GM23338 (cell line): Measurements from ENCODE around the gene USP46. TPM values are rescaled to one million over a fixed set of nuclear protein-coding genes. Genes with fewer than 3 reads are reported as not detected.
A peak's percentile ranks its signal among the peaks of the same experiment; 100 is the strongest.

Source experiments
- ATAC-seq: fragments of 200-7000 bp; cut with Tn5 transposase; 3 replicates; pipeline ENCODE4 v1.9.1; 2020
- DNase-seq: peaks from one replicate; pipeline ENCODE4 v3.0.0-alpha.2; 2015; ENCODE audit warnings: low spot score
- H2AFZ ChIP-seq: fragments of 200-600 bp; sonication (generic); 2 replicates; pipeline ENCODE4 v1.8.0; 2016; ENCODE audit warnings: antibody characterized with exemption, mild to moderate bottlenecking, moderate library complexity
- H3F3A ChIP-seq: fragments of 200-600 bp; sonication (generic); replicated peaks from 2 replicates; pipeline ENCODE4 v1.8.0; 2017; ENCODE audit warnings: antibody characterized with exemption, mixed run types, low read depth
- H3K27ac ChIP-seq: fragments of 200-600 bp; sonication (generic); 2 replicates; pipeline ENCODE4 v1.6.1; 2016; ENCODE audit warnings: low read depth
- H3K27me3 ChIP-seq: fragments of 200-600 bp; sonication (generic); 2 replicates; pipeline ENCODE4 v1.8.0; 2016; ENCODE audit warnings: mild to moderate bottlenecking, mixed run types, moderate library complexity; ENCODE audit not compliant: insufficient read depth
- H3K36me3 ChIP-seq: fragments of 200-600 bp; sonication (generic); 2 replicates; pipeline ENCODE4 v1.8.0; 2016; ENCODE audit warnings: mild to moderate bottlenecking; ENCODE audit not compliant: insufficient read depth
- H3K4me1 ChIP-seq: fragments of 200-600 bp; sonication (generic); 2 replicates; pipeline ENCODE4 v1.8.0; 2016; ENCODE audit warnings: mild to moderate bottlenecking, moderate library complexity; ENCODE audit not compliant: insufficient read depth
- H3K4me2 ChIP-seq: fragments of 200-600 bp; sonication (generic); 2 replicates; pipeline ENCODE4 v1.7.1; 2017; ENCODE audit warnings: mixed run types
- H3K4me3 ChIP-seq: fragments of 200-600 bp; sonication (generic); 2 replicates; pipeline ENCODE4 v1.6.1; 2016; ENCODE audit warnings: mixed run types
- H3K79me2 ChIP-seq: fragments of 200-600 bp; sonication (generic); replicated peaks from 2 replicates; pipeline ENCODE4 v1.8.0; 2017; ENCODE audit warnings: mild to moderate bottlenecking; ENCODE audit not compliant: insufficient read depth
- H3K9me2 ChIP-seq: fragments of 200-600 bp; sonication (generic); 2 replicates; pipeline ENCODE4 v1.8.0; 2017; ENCODE audit not compliant: insufficient read depth
- H4K20me1 ChIP-seq: fragments of 200-600 bp; sonication (generic); replicated peaks from 2 replicates; pipeline ENCODE4 v1.8.0; 2017; ENCODE audit warnings: mild to moderate bottlenecking; ENCODE audit not compliant: insufficient read depth
- H3K27ac Mint-ChIP-seq: 2 replicates; pipeline ENCODE4 v1.8.0; 2020; ENCODE audit warnings: inconsistent platforms, mild to moderate bottlenecking, moderate library complexity, mixed read lengths
- H3K27me3 Mint-ChIP-seq: 3 replicates; pipeline ENCODE4 v1.8.0; 2022; ENCODE audit warnings: low read depth, mild to moderate bottlenecking, moderate library complexity, mixed read lengths, inconsistent platforms; ENCODE audit not compliant: insufficient read depth, poor library complexity
- H3K36me3 Mint-ChIP-seq: 3 replicates; pipeline ENCODE4 v1.8.0; 2021; ENCODE audit warnings: low read depth, mild to moderate bottlenecking, inconsistent platforms, moderate library complexity, mixed read lengths
- H3K4me1 Mint-ChIP-seq: 3 replicates; pipeline ENCODE4 v1.8.0; 2020; ENCODE audit warnings: mild to moderate bottlenecking, inconsistent platforms, mixed read lengths
- H3K4me3 Mint-ChIP-seq: 3 replicates; pipeline ENCODE4 v1.8.0; 2021; ENCODE audit warnings: moderate library complexity, mild to moderate bottlenecking, inconsistent platforms, mixed read lengths
- H3K9me3 Mint-ChIP-seq: 3 replicates; pipeline ENCODE4 v1.8.0; 2020; ENCODE audit warnings: moderate library complexity, mild to moderate bottlenecking, inconsistent platforms, mixed read lengths
- CREB1 ChIP-seq: fragments of 250-450 bp; sonication (Bioruptor Pico); IDR thresholded peaks from 2 replicates; pipeline ENCODE4 v1.5.0; 2020; ENCODE audit warnings: low read depth, mild to moderate bottlenecking, moderate library complexity
- EZH2 ChIP-seq: fragments of 200-600 bp; sonication (generic); IDR thresholded peaks from one replicate; pipeline ENCODE4 v1.8.0; 2017; ENCODE audit warnings: antibody characterized with exemption, mild to moderate bottlenecking, low read depth; ENCODE audit not compliant: unreplicated experiment
- EZH2phosphoT487 ChIP-seq: fragments of 200-600 bp; sonication (generic); IDR thresholded peaks from one replicate; pipeline ENCODE4 v1.8.1; 2018; ENCODE audit warnings: antibody characterized with exemption; ENCODE audit not compliant: unreplicated experiment
- JUNB ChIP-seq: IDR thresholded peaks from one replicate; pipeline ENCODE4 v1.6.1; 2016; ENCODE audit warnings: antibody characterized with exemption; ENCODE audit not compliant: unreplicated experiment
- NANOG ChIP-seq: IDR thresholded peaks from 2 replicates; pipeline ENCODE4 v1.6.1; 2016; ENCODE audit warnings: antibody characterized with exemption, borderline replicate concordance
- POLR2AphosphoS5 ChIP-seq: IDR thresholded peaks from 2 replicates; pipeline ENCODE4 v1.6.1; 2016; ENCODE audit warnings: antibody characterized with exemption, low read depth
- STAT1 ChIP-seq: IDR thresholded peaks from one replicate; pipeline ENCODE4 v1.6.1; 2016; ENCODE audit warnings: antibody characterized with exemption; ENCODE audit not compliant: unreplicated experiment
- ZNF114 ChIP-seq: fragments of 250-450 bp; sonication (Bioruptor Pico); IDR thresholded peaks from 2 replicates; pipeline ENCODE4 v1.5.0; 2020; ENCODE audit warnings: mild to moderate bottlenecking, moderate library complexity
- ZNF331 ChIP-seq: fragments of 250-450 bp; sonication (Bioruptor Pico); IDR thresholded peaks from 2 replicates; pipeline ENCODE4 v1.5.0; 2020; ENCODE audit warnings: low read depth, mild to moderate bottlenecking, moderate library complexity
- polyA plus RNA-seq: library from polyadenylated mRNA; unstranded; fragments of >200 nt; fragmentation: Nextera tagmentation; extraction: Ambion mirVana; gene quantifications from 2 replicates; pipeline ENCODE4 v1.2.1, GENCODE V29; 2016
- total RNA-seq: library from RNA; depleted of rRNA; stranded (reverse); fragments of >200 nt; shearing (Covaris generic); gene quantifications from 2 replicates; pipeline ENCODE4 v1.2.3, GENCODE V29; 2014
- TF ChIP-seq, protein P1 (sequence below): IDR thresholded peaks from one replicate; pipeline ENCODE4 v1.6.1; 2018; ENCODE audit warnings: antibody characterized with exemption; ENCODE audit not compliant: unreplicated experiment
- TF ChIP-seq, protein P2 (sequence below): IDR thresholded peaks from 2 replicates; pipeline ENCODE4 v1.6.1; 2016; ENCODE audit warnings: antibody characterized with exemption

Gene USP46
- total and polyA plus RNA-seq, 2 experiments from 2014 or later, result 40.5 to 59.4 TPM

DNA sequence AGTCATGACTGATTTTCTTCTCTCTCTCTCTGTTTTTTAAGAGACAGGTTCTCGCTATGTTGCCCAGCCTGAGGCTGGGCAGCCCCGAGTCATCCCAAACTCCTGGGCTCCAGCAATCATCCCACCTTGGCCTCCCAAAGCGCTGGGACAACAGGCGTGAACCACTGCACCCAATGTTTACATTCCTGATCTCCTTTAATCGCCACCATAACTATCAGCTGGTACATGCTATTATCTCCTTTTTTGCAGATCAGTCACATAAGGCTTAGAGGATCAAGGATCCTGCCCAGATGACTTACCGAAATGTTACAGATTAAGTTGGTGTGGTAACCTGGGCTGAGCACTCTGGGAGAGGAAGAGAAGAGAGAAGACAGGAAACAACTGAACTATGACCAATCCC lies 1.5 kb upstream of the USP46 start (continued):
- TF ChIP-seq, protein P1, sequence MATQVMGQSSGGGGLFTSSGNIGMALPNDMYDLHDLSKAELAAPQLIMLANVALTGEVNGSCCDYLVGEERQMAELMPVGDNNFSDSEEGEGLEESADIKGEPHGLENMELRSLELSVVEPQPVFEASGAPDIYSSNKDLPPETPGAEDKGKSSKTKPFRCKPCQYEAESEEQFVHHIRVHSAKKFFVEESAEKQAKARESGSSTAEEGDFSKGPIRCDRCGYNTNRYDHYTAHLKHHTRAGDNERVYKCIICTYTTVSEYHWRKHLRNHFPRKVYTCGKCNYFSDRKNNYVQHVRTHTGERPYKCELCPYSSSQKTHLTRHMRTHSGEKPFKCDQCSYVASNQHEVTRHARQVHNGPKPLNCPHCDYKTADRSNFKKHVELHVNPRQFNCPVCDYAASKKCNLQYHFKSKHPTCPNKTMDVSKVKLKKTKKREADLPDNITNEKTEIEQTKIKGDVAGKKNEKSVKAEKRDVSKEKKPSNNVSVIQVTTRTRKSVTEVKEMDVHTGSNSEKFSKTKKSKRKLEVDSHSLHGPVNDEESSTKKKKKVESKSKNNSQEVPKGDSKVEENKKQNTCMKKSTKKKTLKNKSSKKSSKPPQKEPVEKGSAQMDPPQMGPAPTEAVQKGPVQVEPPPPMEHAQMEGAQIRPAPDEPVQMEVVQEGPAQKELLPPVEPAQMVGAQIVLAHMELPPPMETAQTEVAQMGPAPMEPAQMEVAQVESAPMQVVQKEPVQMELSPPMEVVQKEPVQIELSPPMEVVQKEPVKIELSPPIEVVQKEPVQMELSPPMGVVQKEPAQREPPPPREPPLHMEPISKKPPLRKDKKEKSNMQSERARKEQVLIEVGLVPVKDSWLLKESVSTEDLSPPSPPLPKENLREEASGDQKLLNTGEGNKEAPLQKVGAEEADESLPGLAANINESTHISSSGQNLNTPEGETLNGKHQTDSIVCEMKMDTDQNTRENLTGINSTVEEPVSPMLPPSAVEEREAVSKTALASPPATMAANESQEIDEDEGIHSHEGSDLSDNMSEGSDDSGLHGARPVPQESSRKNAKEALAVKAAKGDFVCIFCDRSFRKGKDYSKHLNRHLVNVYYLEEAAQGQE, result no peak
- no peak for TF ChIP-seq CREB1
- no peak for TF ChIP-seq EZH2phosphoT487
- TF ChIP-seq ZNF114, result no peak
- TF ChIP-seq, protein P2, sequence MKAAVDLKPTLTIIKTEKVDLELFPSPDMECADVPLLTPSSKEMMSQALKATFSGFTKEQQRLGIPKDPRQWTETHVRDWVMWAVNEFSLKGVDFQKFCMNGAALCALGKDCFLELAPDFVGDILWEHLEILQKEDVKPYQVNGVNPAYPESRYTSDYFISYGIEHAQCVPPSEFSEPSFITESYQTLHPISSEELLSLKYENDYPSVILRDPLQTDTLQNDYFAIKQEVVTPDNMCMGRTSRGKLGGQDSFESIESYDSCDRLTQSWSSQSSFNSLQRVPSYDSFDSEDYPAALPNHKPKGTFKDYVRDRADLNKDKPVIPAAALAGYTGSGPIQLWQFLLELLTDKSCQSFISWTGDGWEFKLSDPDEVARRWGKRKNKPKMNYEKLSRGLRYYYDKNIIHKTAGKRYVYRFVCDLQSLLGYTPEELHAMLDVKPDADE, result no peak

DNA sequence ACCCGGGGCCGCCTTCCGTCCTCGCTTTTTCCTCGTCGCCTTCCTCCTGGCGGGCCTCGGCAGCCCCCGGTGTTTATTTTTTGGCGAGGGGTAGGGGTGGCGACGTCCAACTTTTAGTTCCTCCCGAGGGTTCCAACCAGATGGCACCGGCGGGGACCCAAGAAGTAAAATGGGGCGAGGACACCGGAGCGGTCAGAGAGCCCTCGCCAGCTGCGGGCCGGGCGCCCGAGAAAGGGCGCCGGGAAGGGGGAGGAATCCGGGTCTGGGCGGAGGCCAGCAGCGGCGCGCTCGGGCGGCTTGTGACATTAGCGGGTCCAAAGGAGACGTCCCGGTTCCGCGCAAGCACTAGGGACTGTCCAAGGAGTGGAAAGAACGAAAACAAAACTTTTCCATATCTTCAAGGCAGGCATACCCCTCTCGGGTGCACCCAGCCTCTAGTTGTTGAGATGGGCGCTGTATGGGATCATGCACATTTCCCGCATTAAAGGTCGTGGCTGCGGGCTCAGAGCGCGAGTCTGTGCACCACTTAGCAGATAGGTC lies 691 bp upstream of the USP46 start:
- Histone ChIP-seq H3K9me2 (0 out of 2 replicates have a peak, but pooled peaks cover 5% of the 10 kb centered on the region), H3K4me2 (peak overlapping the region; percentile 98), H3K27me3 (peaks cover 15% of the 10 kb centered on the region), H3K79me2 (peaks cover 41% of the 10 kb centered on the region), H3K36me3 (no peaks in the 10 kb centered on the region), H3K4me3 (peak overlapping the region; percentile 88), H3K27ac (0 out of 2 replicates have a peak overlapping the region, but pooled peaks have one; percentile 59), H2AFZ (peak overlapping the region; percentile 80), H3F3A (peaks cover 3% of the 10 kb centered on the region; the same call in 1 of the 2 replicates), H4K20me1 (no peaks in the 10 kb centered on the region; the same call in 1 of the 2 replicates), H3K4me1 (peaks cover 40% of the 10 kb centered on the region; the same call in 1 of the 2 replicates)
- Mint-ChIP-seq H3K4me1 (peaks cover 38% of the 10 kb centered on the region), H3K36me3 (peaks cover 61% of the 10 kb centered on the region), H3K4me3 (peak overlapping the region; percentile 79), H3K9me3 (peaks cover 27% of the 10 kb centered on the region), H3K27me3 (peaks cover 11% of the 10 kb centered on the region), H3K27ac (peak overlapping the region; percentile 67; the same call in 1 of the 2 replicates)
- TF ChIP-seq JUNB, result no peak
- no peak for TF ChIP-seq ZNF331 (CRISPR knock-in tag)
- TF ChIP-seq EZH2, result no peak
- DNase-seq (peak; percentile 60), ATAC-seq (peak; percentile 21)

DNA sequence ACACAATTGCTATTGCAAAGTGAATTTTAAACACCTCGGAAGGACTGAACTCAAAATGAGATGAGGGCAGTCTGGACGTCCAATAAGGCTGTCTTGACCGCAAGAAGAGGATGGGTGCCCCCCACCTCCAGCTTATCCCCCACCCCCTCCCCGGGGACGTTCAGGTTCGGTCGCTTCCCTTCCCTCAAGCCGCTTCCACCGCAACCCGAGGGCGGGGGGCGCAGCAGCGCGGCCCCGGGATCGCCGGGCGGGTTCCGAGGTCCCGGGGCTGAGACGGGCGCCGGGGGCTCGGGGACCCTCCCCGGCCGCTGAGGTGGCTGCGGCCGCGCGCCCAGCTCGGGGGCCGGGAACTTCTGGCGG lies 480 bp downstream of the USP46 start:
- Histone ChIP-seq H3K79me2 (peaks cover 53% of the 10 kb centered on the region), H3K4me2 (peak overlapping the region; percentile 94), H3K4me3 (peak overlapping the region; percentile 88), H3K27ac (peak overlapping the region; percentile 91), H3K27me3 (peaks cover 15% of the 10 kb centered on the region), H3F3A (peaks cover 3% of the 10 kb centered on the region; the same call in 1 of the 2 replicates), H2AFZ (0 out of 2 replicates have a peak overlapping the region, but pooled peaks have one; percentile 20), H4K20me1 (peaks cover 4% of the 10 kb centered on the region; the same call in 1 of the 2 replicates), H3K4me1 (peaks cover 40% of the 10 kb centered on the region; the same call in 1 of the 2 replicates), H3K36me3 (no peaks in the 10 kb centered on the region), H3K9me2 (no peaks in the 10 kb centered on the region)
- peaks cover 11% of the 10 kb centered on the region for H3K27me3 Mint-ChIP-seq
- ATAC-seq (peak; percentile 7), DNase-seq (peak; percentile 45)
- peaks cover 43% of the 10 kb centered on the region for H3K4me1 Mint-ChIP-seq
- peak overlapping the region; percentile 85; the same call in 1 of the 2 replicates for H3K27ac Mint-ChIP-seq
- H3K36me3 Mint-ChIP-seq, result peaks cover 52% of the 10 kb centered on the region
- peak overlapping the region; percentile 80 for H3K4me3 Mint-ChIP-seq
- H3K9me3 Mint-ChIP-seq, result peaks cover 18% of the 10 kb centered on the region
- TF ChIP-seq EZH2 (no peak), EZH2phosphoT487 (no peak), POLR2AphosphoS5 (no peak), NANOG (no peak), STAT1 (no peak), JUNB (no peak)
- TF ChIP-seq, protein P1, result no peak
